Limb (tissue), 2 donors: ENCODE measurements around the gene GREB1.

Experiments
- DNase-seq, 2 donors: peaks; one replicate each; pipeline ENCODE4 v3.0.0-alpha.2; 2016; ENCODE audit errors: extremely low spot score in 2 of 2

The GREB1 gene

DNA sequence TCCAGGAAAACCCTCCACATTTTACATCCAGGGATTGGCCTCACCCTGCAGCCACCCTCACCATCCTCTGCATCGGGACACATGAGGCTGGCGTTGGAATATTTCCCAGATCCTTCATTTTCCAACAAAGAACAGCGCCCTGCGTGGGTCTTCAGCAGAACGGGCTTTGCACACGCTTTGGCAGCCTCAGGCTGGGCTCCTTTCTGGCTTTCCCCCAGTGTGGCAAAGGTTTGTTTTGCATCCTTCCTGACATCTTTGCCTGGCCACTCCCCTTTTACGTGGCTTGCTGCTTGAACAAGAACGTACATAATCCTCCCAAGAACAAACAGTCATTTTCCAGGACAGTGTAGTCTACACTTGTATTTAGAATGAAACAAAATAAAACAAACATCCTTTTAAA lies 25.6 kb upstream of the GREB1 start:
- no peak for DNase-seq

DNA sequence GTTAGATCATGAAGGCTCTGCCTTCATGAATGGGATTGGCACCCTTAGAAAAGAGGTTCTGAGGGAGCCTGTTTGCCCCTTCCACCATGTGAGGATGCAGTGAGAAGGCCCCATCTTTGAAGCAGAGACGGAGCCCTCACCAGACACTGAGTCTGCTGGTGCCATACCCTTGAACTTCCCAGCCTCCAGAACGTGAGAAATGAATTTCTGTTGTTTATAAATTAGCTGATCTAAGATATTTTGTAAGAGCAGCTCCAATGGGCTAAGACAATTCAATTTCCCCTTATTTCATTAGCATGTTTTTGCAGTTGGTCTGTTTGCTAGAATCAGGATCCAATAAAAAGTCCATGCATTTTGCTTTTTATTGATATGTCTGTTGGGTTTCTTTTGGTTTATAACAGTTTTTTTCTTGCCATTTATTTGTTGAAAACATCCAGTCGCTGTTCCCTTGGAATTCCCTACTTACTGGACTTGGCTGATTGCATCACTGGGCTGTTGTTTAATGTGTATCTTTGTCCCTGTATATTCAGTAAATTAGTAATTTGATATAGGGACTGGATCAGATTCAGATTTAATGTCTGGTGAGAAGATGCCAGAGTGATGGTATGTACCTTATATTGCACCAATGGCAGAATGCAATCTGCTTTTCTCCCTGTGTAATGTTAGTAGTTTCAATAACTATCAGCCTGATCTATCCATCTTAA lies 24.0 kb upstream of the GREB1 start:
- DNase-seq: no peak

DNA sequence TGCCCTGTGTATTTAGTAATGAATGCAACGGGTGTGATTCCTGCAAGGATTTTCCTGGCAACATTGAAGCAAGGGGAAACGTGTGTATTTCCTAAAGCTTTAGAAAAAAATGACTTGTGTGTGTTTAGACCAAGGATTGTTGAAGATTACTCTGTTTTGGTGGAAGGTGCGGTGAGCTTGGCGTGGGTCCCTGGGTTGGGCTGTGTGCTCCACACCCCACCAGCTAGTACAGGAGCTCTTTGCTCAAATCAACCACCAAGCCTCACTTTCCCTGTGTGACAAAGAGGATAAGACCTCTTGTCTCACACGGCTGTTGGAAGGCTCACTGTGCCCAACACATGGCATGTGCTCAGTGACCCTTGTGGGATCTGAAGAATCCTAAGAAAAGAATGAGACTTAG lies 21.4 kb upstream of the GREB1 start:
- DNase-seq: no peak

DNA sequence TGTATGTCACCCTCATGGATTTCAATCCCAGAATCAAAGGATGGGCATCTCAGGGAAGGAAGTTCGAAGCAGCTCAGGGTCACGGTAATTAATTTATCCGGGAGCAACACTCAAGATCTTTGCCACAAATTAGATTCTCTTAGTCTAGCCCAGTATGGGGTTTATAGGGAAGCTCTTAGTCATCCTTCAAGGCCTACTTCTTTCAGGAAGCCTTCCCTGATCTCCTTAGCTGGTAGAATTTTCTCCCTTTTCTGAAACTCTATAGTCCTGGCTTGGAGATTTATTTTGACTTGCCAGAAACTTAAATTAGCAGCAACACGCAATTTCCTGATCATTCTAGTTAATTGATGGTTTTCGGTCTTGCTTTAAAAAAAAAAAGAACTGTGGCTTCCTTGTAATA lies 20.5 kb upstream of the GREB1 start:
- no peak for DNase-seq

DNA sequence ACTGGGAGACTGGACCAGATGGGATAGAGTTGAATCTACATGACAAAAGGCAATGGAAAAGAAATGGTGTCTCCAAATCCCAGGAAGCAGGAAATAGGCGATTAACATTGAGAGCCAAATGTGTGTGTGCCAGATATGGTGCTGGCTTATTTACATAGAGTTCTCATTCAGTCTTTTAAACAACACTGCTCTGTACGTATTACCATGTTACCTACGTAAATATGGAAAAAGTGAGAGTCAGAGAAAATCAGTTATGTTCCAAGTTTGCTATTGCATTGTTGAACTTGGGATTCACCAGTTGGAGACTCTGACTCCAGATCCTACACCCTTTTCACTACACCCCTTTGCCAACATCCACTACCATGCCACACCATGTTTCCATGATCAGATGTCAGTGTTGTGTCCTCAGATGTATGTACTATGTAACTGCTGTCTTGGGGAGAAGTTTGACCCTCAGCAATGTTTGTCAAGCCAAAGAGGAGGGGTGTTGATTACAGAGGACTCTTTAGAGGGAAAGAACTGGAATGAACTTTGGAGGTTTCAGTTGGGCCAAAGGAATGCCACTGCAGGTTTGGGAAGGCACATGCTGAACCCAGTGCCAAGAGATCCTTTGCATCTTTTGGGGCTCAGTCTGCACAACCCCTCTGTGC lies 19.6 kb upstream of the GREB1 start:
- DNase-seq: no peak

DNA sequence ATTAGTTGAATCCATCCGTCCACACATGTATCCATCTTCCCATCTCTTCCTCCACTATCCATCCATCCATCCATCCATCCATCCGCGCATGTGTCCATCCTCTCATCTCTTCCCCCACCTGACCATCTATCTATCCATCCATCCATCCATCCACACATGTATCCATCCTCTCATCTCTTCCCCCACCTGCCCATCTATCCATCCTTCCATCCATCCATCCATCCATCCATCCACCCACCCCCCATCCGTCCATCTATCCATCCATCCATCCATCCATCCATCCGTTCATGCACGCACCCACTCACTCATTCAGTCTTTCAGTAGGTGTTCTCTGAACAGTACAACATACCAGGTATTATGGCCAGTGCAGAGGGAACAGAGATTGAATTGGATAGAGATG lies 18.9 kb upstream of the GREB1 start:
- DNase-seq: no peak

DNA sequence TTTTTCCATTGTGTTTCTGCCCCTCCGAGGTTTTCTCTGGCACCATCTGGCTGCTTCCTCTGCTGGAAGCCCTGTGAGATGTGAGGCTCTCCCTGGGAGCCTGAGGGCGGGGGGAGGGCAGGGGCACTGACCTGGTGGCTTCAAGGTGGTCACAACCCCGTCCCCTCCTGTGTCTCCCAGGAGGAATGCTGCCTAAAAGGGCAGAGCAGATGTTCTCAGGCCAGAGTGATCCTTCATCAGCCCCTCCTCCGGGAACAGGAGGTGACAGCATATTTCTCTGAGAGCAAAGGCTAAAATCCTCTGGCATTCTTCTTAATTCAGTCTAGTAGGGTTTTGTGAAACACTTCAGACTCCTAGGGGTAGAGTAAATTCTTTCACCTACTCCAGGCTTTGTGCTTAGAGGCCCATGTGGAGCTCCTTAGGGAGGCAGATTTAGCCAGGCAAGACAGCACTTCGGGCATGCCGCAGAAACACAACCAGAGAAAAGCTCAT lies 18.3 kb upstream of the GREB1 start:
- no peak for DNase-seq

DNA sequence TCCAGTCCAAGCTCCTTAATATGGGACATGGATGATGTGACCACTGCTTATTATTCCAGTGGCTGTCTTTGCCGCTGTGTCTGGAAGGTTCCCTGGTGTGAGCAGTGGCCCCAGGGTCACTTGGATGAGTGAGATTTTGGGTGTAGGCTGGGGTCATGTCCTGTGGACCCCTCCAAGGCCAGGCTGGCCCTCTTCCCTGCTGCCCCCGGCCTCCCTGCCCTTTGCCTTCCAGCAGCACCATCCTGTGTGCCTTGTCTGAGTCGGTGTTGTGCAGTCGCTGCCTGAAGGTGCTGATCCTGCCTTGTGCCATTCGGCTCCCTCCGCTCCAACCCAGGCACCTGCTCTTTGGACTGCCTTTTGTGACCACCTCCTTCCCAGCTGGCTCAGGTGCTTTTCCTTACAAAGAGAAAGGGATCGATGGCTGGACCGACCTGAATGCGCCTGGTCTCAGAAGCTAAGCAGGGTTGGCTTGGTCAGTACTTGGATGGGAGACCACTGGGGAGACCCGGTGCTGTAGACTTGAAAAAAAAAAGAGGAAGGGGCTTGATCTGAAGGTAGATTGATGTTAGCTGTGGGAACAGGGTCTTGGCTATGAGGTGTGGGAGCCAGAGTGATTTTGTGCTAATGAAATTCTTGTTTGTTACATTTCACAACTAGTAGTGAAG lies 16.7 kb upstream of the GREB1 start:
- no peak for DNase-seq

DNA sequence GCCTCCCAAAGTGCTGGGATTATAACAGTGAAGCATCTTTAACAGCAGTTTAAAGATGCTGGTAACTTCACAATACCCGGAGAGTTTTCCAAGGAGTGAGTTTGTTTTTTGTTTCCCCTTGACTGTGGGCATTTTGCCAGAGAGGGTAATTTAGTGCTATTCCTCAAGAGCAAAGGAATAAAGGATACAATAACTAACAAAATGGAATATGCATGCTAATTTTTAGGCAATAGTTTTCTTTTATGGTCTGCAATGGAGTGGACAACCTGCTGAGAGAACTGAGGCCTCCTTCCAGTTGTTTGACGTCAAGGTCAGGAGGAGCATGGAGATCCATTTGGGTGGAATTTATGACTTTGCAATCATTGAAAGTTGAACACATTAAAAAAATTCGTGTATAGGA lies 15.9 kb upstream of the GREB1 start:
- DNase-seq: no peak

DNA sequence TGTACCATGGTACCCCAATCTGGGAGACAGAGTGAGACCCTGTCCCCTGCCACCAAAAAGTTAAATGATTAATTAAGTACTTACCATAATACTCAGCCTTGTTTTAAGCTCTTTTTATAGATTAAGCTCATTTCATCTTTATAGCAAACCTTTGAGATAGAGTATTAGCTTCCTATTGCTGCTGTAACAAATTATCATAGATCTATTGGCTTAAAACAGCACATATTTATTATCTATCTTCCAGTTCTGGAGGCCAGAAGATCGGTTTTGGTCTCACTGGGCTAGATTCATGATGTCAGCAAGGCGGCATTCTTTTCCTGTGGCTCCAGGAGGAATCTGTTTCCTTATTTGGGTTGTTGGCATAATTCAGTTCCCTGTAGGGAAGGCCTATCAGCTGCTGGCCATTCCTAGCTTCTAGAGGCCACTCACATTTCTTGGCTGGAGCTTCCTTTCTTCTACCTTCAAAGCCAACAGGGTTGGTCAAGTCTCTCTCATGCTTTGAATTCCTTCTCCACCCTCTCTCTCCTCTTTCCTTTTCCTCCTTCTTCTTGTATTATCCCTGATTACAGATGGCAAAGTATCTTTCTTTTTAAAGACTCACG lies 13.7 kb upstream of the GREB1 start:
- DNase-seq: no peak

DNA sequence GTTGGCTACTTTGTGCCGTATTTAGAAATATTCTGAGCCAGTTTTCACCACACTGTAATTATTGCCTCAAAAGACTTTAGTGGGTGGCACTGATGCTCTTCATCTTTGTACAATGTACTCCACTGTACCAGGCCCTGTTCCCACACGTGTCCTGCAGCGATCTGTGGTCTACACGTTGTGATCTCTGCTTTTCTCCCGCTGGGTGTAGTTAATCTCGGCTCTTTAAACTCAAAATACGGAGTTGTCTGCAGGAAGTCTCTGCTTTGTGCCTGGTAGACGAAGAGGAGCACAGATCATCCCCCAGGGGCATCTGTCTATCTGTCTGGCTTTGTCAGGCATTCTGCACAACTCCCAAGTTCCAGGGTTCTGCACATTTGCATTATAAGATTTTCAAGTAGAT lies 12.1 kb upstream of the GREB1 start:
- DNase-seq: no peak

DNA sequence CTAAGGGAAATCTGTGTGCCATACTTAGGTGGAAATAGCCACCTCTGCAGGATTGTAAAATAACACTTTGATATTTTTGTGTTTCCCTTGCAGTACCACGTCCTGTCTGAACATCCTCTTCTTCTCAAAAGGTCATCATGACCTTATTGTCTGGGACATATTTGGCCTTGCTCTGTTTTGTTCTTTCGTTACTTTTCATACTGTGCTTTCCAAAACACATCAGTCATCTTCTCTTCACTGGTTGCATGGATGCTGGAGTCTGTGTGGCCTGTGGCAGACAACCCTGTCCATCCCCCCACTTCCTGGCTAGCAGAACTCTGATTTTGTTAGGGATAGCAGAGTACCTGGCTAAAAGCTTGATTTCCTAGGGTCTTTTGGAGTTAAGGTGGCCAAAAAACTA lies 9.4 kb upstream of the GREB1 start:
- DNase-seq: no peak

DNA sequence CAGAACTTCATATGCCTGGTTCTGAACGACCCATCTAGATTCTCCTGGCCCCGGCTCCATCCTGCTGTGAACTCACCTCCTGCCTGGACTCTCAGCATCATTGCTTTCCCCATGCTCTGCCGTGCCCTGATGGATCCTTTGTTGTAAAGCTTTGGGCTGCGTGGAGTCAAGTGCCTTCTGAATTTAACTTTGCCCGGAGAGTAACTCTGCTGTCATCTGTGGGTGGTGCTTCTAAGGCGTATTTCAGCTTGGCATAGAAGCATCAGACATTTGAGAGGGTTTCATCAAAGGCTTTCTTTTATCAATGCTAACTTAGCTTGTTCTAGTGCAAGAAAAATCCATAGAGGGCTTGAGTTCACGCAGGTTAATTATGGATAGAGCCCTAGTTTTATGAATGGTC lies 8.1 kb upstream of the GREB1 start:
- no peak for DNase-seq

DNA sequence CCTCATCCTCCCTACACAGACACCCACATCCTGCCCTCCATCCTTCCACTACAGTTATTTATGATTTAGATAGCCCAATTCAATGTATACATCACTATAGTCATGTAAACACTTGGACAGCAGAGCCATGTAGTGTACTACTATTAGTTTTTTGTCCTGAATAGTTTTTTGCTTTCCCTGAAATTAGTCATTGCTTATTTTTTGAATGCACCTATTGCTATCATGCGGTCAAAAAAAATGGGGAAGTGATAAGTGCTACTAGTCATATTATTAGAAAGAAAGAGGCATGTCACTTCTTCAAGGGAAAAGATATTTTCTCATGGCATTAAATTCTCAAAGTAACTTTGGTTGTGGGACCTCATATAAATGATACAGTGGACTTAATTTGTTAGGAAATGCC lies 6.8 kb upstream of the GREB1 start:
- no peak for DNase-seq

DNA sequence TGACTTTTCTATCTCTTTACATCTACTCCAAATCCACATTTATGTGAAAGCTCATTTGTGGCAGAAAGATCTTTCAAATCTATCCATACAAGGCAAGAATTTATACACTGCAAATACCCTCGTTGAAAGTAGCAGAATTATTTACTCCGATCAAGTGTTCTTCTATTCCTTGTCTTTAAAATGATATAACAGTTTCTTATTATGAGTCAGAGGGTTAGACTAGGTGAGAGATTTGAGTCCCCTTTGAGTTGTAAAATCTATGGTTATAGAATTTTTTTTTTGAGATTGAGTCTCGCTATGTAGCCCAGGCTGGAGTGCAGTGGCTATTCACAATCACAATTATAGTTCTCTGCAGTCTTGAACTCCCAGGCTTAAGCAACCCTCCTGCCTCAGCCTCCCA lies 5.6 kb upstream of the GREB1 start:
- DNase-seq: no peak

DNA sequence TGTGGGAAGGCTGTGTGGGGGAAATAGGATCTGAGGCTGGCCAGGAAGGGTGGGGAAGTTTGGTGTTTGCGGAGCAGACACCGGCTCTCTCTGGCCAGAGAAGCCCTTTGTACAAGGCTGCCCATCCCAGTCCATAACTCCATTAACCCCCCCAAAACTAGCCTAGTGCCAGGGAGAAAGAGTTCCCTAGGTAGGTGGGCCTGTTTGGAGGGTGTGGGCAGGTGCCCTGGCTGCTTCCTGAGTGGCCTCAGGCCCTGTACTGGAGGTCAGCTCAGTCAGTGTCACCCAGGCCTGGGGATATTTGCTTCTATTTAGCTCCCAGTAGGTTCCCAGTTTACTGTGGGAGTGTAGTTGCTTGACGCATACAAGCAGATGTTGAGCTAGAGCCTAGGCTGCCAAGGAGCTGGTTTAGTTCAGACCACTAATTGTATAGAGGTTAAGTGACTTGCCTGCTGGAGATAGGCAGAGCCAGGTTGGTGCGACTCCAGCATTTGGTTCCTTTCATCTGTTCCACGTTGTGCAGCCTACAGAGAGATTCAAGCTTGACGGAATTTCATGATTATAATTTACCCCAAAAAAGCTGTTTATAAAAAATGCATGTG lies 2.9 kb upstream of the GREB1 start:
- no peak for DNase-seq

DNA sequence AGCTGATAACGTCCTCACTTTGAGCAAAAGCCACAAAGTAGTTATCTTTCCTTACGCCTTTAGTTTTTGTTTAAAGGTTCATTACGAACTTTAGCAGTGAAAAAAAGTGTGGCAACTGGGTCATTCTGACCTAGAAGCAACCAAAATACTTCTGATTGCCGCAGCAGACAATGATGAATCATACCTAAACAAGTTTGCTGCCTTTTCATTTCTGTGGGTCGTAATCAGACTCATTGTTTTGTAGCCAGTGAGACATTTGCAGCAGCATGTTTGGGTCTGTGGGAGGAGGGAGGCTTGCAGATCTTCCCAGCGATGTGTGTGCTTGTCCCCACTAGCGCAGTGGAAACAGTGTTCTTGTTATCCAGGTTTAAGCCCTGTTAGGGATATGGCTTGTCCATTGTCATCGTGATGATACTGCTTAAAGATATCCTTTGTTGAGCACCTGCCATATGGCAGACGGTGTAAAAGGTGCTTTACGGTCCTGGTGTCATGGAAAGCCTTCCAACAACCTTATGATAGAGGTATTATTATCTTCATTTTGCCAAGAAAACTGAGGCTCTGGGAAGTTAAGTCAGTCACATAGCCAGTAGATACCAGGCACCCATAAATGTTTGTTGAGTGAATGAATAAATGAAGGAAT lies 1.3 kb upstream of the GREB1 start:
- no peak for DNase-seq

DNA sequence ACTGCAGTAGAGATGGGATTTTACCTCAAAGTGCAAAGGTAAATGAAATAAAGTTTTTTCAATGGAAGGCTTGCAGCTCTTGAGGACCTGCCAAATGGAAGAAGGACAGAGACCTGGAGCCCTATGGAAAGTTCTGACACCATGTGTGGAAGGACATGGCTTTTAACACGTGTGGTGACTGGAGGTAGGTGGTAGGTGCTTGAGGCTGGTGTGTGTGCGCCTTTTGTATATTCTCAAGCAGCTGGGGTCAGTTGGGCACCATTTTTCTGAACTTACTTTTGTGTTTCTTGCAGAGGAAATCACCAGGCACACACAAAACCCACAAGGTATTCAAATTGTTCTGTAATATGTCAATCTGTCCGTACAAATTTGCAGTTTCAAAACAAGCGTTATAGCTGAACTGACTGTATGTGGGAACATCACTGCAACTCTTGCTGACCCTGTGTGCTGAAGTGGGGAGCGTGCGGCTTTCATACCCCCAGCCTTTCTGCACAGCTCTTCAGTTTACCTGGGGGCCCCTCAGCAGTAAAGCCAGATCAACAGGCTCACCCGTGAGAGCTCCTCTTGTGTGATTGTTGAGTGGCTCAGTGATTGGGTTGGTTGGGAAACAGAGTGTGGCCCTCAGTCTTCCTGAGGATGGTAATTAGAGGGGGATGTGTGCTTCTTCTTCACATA lies 363 bp downstream of the GREB1 start:
- DNase-seq: no peak

DNA sequence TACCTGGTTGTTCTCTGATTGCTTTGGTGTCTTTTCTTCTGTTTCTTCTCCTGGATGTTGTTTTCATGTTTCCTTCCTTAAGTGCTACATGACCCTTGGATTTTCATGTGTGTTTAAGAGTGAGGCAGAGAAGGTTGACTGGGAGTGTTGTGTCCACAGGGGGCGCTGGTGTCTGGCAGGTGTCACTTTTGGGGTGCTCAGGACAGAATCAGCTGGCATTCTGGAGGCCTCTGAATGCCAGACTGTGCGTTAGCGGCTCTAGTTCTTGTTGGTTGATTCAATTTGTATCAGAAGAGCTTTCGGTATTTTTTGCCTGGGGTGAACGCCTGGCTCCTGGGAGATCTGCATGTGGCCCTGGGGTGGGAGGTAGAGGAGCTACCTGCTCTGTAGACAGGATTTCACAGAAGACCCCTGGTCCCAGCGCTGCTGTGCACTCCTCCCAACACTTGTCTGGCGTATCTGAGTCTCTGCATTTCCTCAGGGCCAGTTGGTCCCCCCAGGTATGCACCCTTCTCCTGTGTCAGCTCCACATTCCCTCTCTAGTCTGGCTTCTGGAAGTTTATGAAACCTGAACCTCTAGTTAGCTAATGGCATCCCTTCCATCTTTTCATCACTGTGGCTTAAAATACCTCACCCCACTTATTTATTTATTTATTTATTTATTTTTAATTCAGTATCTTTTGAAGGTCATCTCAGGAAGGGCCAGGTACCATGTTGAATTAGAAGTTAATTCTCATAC lies 1.1 kb downstream of the GREB1 start:
- DNase-seq: no peak

DNA sequence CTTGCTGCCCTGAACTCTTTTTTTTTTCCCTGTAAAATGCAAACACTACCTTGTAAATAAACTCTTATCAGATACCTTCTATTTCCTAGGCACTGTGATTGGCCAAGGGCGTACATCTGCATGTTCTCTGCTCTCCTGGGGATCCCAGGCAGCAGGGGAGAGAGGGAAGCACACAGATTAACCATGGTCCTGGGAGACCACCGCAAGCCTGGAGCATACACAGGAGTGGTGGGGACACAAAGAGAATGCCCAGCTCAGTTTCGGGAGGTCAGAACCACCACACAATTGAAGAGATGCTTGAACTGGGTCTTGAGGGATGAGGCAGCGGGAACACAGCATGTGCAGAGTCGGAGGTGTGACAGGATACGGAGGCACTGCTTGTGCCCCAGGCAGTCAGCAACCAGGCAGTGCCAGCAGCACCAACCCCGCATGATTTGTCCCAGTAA lies 2.1 kb downstream of the GREB1 start:
- no peak for DNase-seq
